ENCODE results near the gene CFAP99.

The CFAP99 gene

DNA sequence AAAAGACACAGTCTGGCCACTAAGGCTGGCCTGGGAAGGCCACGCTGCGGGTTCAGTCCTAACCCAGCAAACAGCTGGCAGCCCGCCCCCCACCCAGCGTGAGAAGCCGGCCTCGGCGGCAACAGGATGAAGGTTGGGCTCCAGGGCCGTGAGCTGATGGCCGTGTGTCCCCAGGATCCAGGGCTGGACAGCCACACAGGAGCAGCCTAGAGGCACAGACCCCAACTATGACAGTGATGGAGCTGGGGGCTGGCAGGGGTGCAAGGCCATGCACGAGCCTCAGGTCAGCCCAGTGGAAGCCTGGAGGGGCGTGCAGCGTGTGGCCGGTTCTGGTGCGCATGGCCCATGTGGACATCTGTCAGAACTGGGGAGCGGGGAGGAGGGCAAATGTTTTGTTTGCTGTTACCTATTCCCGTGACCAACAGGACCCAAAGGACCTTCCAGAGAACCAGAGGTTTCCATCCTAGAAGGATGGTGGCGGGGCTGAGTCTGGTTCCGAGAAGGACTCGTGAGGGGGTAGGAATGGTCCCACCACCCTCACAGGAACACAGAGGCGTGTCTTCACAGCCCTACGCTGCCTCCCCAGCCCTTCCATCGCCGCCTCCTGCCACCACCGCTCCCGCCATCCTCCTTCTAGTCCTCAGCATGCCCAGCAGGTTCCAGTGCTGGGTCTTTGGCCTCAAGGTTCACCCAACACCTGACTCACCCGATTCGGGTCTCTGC is 46.8 kb upstream of the CFAP99 start:
- TF ChIP-seq ZNF70 (CRISPR knock-in tag; IDR thresholded peaks at IDR 0.05) (no peak), BACH2 (CRISPR knock-in tag; IDR thresholded peaks at IDR 0.05; ENCODE audit: borderline replicate concordance) (no peak), TCF4 (CRISPR knock-in tag; IDR thresholded peaks at IDR 0.05; ENCODE audit: borderline replicate concordance) (no peak), CSDC2 (CRISPR knock-in tag; IDR thresholded peaks at IDR 0.05) (no peak), ZNF565 (CRISPR knock-in tag; conservative IDR thresholded peaks at IDR 0.05; ENCODE audit: low read depth) (no peak), ZFP3 (CRISPR knock-in tag; IDR thresholded peaks at IDR 0.05) (no peak), ESRRG (CRISPR knock-in tag; IDR thresholded peaks at IDR 0.05) (no peak), ARNTL (CRISPR knock-in tag; IDR thresholded peaks at IDR 0.05; ENCODE audit: borderline replicate concordance, low read depth) (no peak), PPARA (CRISPR knock-in tag; IDR thresholded peaks at IDR 0.05; ENCODE audit: borderline replicate concordance) (no peak), ZNF8 (CRISPR knock-in tag; IDR thresholded peaks at IDR 0.05) (no peak), SNAI2 (CRISPR knock-in tag; IDR thresholded peaks at IDR 0.05) (no peak), ISL1 (CRISPR knock-in tag; IDR thresholded peaks at IDR 0.05) (no peak)
- TF ChIP-seq, protein P1, sequence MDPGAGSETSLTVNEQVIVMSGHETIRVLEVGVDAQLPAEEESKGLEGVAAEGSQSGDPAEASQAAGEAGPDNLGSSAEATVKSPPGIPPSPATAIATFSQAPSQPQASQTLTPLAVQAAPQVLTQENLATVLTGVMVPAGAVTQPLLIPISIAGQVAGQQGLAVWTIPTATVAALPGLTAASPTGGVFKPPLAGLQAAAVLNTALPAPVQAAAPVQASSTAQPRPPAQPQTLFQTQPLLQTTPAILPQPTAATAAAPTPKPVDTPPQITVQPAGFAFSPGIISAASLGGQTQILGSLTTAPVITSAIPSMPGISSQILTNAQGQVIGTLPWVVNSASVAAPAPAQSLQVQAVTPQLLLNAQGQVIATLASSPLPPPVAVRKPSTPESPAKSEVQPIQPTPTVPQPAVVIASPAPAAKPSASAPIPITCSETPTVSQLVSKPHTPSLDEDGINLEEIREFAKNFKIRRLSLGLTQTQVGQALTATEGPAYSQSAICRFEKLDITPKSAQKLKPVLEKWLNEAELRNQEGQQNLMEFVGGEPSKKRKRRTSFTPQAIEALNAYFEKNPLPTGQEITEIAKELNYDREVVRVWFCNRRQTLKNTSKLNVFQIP (CRISPR knock-in tag; IDR thresholded peaks at IDR 0.05; ENCODE audit: borderline replicate concordance, low read depth) = no peak
- TF ChIP-seq, protein P2, sequence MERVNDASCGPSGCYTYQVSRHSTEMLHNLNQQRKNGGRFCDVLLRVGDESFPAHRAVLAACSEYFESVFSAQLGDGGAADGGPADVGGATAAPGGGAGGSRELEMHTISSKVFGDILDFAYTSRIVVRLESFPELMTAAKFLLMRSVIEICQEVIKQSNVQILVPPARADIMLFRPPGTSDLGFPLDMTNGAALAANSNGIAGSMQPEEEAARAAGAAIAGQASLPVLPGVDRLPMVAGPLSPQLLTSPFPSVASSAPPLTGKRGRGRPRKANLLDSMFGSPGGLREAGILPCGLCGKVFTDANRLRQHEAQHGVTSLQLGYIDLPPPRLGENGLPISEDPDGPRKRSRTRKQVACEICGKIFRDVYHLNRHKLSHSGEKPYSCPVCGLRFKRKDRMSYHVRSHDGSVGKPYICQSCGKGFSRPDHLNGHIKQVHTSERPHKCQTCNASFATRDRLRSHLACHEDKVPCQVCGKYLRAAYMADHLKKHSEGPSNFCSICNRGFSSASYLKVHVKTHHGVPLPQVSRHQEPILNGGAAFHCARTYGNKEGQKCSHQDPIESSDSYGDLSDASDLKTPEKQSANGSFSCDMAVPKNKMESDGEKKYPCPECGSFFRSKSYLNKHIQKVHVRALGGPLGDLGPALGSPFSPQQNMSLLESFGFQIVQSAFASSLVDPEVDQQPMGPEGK (CRISPR knock-in tag; IDR thresholded peaks at IDR 0.05; ENCODE audit: borderline replicate concordance) = no peak
- TF ChIP-seq, protein P3, sequence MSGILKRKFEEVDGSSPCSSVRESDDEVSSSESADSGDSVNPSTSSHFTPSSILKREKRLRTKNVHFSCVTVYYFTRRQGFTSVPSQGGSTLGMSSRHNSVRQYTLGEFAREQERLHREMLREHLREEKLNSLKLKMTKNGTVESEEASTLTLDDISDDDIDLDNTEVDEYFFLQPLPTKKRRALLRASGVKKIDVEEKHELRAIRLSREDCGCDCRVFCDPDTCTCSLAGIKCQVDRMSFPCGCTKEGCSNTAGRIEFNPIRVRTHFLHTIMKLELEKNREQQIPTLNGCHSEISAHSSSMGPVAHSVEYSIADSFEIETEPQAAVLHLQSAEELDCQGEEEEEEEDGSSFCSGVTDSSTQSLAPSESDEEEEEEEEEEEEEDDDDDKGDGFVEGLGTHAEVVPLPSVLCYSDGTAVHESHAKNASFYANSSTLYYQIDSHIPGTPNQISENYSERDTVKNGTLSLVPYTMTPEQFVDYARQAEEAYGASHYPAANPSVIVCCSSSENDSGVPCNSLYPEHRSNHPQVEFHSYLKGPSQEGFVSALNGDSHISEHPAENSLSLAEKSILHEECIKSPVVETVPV (CRISPR knock-in tag; IDR thresholded peaks at IDR 0.05) = no peak
- TF ChIP-seq, protein P4, sequence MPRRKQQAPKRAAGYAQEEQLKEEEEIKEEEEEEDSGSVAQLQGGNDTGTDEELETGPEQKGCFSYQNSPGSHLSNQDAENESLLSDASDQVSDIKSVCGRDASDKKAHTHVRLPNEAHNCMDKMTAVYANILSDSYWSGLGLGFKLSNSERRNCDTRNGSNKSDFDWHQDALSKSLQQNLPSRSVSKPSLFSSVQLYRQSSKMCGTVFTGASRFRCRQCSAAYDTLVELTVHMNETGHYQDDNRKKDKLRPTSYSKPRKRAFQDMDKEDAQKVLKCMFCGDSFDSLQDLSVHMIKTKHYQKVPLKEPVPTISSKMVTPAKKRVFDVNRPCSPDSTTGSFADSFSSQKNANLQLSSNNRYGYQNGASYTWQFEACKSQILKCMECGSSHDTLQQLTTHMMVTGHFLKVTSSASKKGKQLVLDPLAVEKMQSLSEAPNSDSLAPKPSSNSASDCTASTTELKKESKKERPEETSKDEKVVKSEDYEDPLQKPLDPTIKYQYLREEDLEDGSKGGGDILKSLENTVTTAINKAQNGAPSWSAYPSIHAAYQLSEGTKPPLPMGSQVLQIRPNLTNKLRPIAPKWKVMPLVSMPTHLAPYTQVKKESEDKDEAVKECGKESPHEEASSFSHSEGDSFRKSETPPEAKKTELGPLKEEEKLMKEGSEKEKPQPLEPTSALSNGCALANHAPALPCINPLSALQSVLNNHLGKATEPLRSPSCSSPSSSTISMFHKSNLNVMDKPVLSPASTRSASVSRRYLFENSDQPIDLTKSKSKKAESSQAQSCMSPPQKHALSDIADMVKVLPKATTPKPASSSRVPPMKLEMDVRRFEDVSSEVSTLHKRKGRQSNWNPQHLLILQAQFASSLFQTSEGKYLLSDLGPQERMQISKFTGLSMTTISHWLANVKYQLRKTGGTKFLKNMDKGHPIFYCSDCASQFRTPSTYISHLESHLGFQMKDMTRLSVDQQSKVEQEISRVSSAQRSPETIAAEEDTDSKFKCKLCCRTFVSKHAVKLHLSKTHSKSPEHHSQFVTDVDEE (CRISPR knock-in tag; IDR thresholded peaks at IDR 0.05) = no peak
- TF ChIP-seq, protein P5, sequence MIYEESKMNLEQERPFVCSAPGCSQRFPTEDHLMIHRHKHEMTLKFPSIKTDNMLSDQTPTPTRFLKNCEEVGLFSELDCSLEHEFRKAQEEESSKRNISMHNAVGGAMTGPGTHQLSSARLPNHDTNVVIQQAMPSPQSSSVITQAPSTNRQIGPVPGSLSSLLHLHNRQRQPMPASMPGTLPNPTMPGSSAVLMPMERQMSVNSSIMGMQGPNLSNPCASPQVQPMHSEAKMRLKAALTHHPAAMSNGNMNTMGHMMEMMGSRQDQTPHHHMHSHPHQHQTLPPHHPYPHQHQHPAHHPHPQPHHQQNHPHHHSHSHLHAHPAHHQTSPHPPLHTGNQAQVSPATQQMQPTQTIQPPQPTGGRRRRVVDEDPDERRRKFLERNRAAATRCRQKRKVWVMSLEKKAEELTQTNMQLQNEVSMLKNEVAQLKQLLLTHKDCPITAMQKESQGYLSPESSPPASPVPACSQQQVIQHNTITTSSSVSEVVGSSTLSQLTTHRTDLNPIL (CRISPR knock-in tag; IDR thresholded peaks at IDR 0.05; ENCODE audit: low read depth) = no peak
- ATAC-seq = no peak

DNA sequence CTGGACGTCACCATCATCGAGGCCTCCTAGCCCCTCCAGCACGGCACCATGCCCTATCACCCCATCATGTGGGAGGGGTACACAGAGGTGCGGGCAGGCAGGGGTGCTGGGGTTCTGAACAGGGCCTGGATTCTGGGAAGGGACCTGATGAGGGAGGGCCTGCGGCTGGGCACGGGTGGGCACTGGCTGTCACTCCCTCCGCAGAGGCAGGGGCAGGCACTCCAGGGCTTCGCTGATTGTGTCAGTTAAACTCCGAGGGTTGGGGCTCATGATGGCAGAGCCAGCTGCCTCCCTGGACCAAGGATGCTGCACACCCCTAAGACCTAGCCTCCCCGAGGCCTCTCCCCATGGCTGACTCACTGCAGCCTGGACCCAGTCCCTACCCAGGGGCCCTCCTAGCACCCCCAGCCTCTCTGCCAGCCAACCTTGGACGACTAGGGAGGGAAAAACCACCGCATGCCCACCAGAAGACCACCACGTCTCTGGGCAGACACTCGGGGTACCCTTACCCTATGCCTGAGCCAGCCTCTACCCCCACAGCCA is 46.2 kb upstream of the CFAP99 start:
- no peak for TF ChIP-seq ZNF70 (CRISPR knock-in tag; IDR thresholded peaks at IDR 0.05)
- no peak for TF ChIP-seq GLIS3 (CRISPR knock-in tag; IDR thresholded peaks at IDR 0.05)
- TF ChIP-seq TCF4 (CRISPR knock-in tag; IDR thresholded peaks at IDR 0.05; ENCODE audit: borderline replicate concordance) = no peak
- no peak for TF ChIP-seq ZC3H10 (CRISPR knock-in tag; IDR thresholded peaks at IDR 0.05)
- TF ChIP-seq PPARA (CRISPR knock-in tag; IDR thresholded peaks at IDR 0.05; ENCODE audit: borderline replicate concordance) = no peak
- TF ChIP-seq, protein P1 (CRISPR knock-in tag; IDR thresholded peaks at IDR 0.05; ENCODE audit: borderline replicate concordance, low read depth) = no peak

More for the DNA sequence above, 46.2 kb upstream of the CFAP99 start:
- ATAC-seq = no peak

Measured in SK-N-SH treated with all-trans-retinoic acid at 6 μM for 48 hours (cell line).